HepG2 (cell line): ENCODE data around the gene MYLK2. TPM values are rescaled to one million over a fixed set of nuclear protein-coding genes. Genes with fewer than 3 reads are reported as not detected.

Experiments used
- ATAC-seq: fragments of 200-7000 bp; cut with Tn5 transposase; 3 replicates; pipeline ENCODE4 v1.9.1; 2020; ENCODE audit warnings: mild to moderate bottlenecking, moderate library complexity
- BruUV-seq: library from RNA; stranded (reverse); fragments of 400-500 nt; replicated peaks from 2 replicates; lab custom pipeline; 2021; lab: Mats Ljungman, UMichigan
- CTCF ChIA-PET: fragments of 300-600 bp; formaldehyde crosslinking; extraction: SDS; loops from one replicate; lab custom pipeline; 2021; ENCODE audit warnings: low total read pairs, inconsistent platforms, low intra/inter-chr PET ratio; lab: Yijun Ruan, JAX
- POLR2A ChIA-PET: fragments of 350-600 bp; sonication (Branson Sonifier 250); formaldehyde crosslinking; loops from one replicate; lab custom pipeline; 2020; ENCODE audit warnings: antibody characterized with exemption, inconsistent platforms; lab: Yijun Ruan, JAX
- DNase-seq: peaks from one replicate; pipeline ENCODE4 v3.0.0-alpha.2; 2015; ENCODE audit warnings: low spot score
- FAIRE-seq: peaks from 3 replicates; lab custom pipeline; 2011; peaks lifted over from hg19 to GRCh38; lab: Jason Lieb, UNC
- H2AFZ ChIP-seq: one replicate; pipeline ENCODE4 v1.6.1; 2011; ENCODE audit warnings: low read length, inconsistent platforms
- H3K27ac ChIP-seq: fragments of 300-600 bp; 3 replicates; pipeline ENCODE4 v1.8.0; 2011; ENCODE audit warnings: mixed run types, mild to moderate bottlenecking, mixed read lengths, low read length, inconsistent platforms; ENCODE audit not compliant: insufficient read depth; ENCODE audit errors: extremely low read length
- H3K27me3 ChIP-seq, 2 experiments: fragments of 200-600 bp in 1 of 2; 2 replicates in 1 of 2; 3 replicates in 1 of 2; pipeline versions ENCODE4 v1.6.0 to v1.8.0; 2011; ENCODE audit warnings: low read length in 2 of 2, mild to moderate bottlenecking in 2 of 2, moderate library complexity in 2 of 2, inconsistent platforms in 1 of 2; ENCODE audit not compliant: insufficient read depth in 2 of 2, control insufficient read depth in 1 of 2
- H3K36me3 ChIP-seq, 2 experiments: fragments of 200-600 bp in 1 of 2; replicated peaks in 1 of 2; 2 replicates in 1 of 2; 3 replicates in 1 of 2; pipeline versions ENCODE4 v1.5.1 to v1.8.0; 2011; ENCODE audit warnings: low read length in 2 of 2, inconsistent platforms in 1 of 2; ENCODE audit not compliant: insufficient read depth in 2 of 2, control insufficient read depth in 1 of 2
- H3K4me1 ChIP-seq: 2 replicates; pipeline ENCODE4 v1.5.1; 2012; ENCODE audit warnings: low read length, inconsistent platforms; ENCODE audit not compliant: insufficient read depth
- H3K4me2 ChIP-seq: 2 replicates; pipeline ENCODE4 v1.6.0; 2011; ENCODE audit warnings: low read depth, low read length, inconsistent platforms
- H3K4me3 ChIP-seq, 3 experiments: fragments of 200-600 bp in 1 of 3; sonication (generic), shearing (Covaris generic) in 1 of 3; replicated peaks in 1 of 3; 2 replicates each; pipeline ENCODE4 v1.5.1; 2011 to 2016; ENCODE audit warnings: low read length in 3 of 3, inconsistent platforms in 2 of 3, low read depth in 2 of 3, mild to moderate bottlenecking in 2 of 3, control low read depth in 1 of 3, mixed read lengths in 1 of 3; ENCODE audit not compliant: insufficient read depth in 1 of 3
- H3K79me2 ChIP-seq: one replicate; pipeline ENCODE4 v1.6.1; 2011; ENCODE audit warnings: low read length, inconsistent platforms; ENCODE audit not compliant: insufficient read depth
- H3K9ac ChIP-seq: 2 replicates; pipeline ENCODE4 v1.6.0; 2011; ENCODE audit warnings: mild to moderate bottlenecking, low read depth, low read length, inconsistent platforms; ENCODE audit not compliant: insufficient read depth
- H3K9me3 ChIP-seq: 2 replicates; pipeline ENCODE4 v1.5.1; 2012; ENCODE audit warnings: mild to moderate bottlenecking, low read length
- H4K20me1 ChIP-seq: 2 replicates; pipeline ENCODE4 v1.6.0; 2011; ENCODE audit warnings: inconsistent platforms, mild to moderate bottlenecking, low read length, moderate library complexity; ENCODE audit not compliant: insufficient read depth
- CREBL2 ChIP-seq: sonication (generic); formaldehyde crosslinking; IDR thresholded peaks from 2 replicates; pipeline ENCODE4 v1.8.1; 2023; ENCODE audit warnings: missing genetic modification reagents, mild to moderate bottlenecking, borderline replicate concordance
- DMAP1 ChIP-seq: IDR thresholded peaks from 2 replicates; pipeline ENCODE4 v1.6.1; 2016
- SRSF9 ChIP-seq: fragments of 200-400 bp; formaldehyde crosslinking; IDR thresholded peaks from 2 replicates; pipeline ENCODE4 v1.6.1; 2018; ENCODE audit warnings: borderline replicate concordance, mild to moderate bottlenecking, low read depth, low read length; ENCODE audit not compliant: insufficient read depth, poor library complexity, severe bottlenecking
- U2AF1 ChIP-seq: fragments of 200-400 bp; formaldehyde crosslinking; optimal IDR thresholded peaks from 2 replicates; pipeline ENCODE3; 2017; ENCODE audit warnings: mild to moderate bottlenecking, low read depth, low read length
- ZNF639 ChIP-seq: conservative IDR thresholded peaks from 2 replicates; pipeline ENCODE4 v1.6.1; 2018; ENCODE audit warnings: missing genetic modification reagents
- ZNF7 ChIP-seq: IDR thresholded peaks from 2 replicates; pipeline ENCODE4 v1.6.1; 2016; ENCODE audit warnings: missing biosample characterization, missing genetic modification reagents
- ZNF773 ChIP-seq: sonication (generic); formaldehyde crosslinking; IDR thresholded peaks from 2 replicates; pipeline ENCODE4 v1.4.0; 2020; ENCODE audit warnings: missing genetic modification reagents, borderline replicate concordance
- ZNF777 ChIP-seq: sonication (generic); formaldehyde crosslinking; IDR thresholded peaks from 2 replicates; pipeline ENCODE4 v1.4.0; 2020; ENCODE audit warnings: missing genetic modification reagents
- in situ Hi-C: cut with HindIII; loops from 2 replicates; pipeline ENCODE4 v1.10.0; 2017; ENCODE audit warnings: low pct_unique_long_range_greater_than_20kb; ENCODE audit not compliant: extremely low pct_ligation_motif_present
- intact Hi-C: fragments of 100-400 bp; cut with micrococcal nuclease; formaldehyde crosslinking; loops from one replicate; pipeline ENCODE4 v1.10.0; 2022; ENCODE audit not compliant: unreplicated experiment
- polyA plus RNA-seq, 8 experiments: library from polyadenylated mRNA; depleted of rRNA in 3 of 8; stranded (reverse) in 7 of 8; unstranded in 1 of 8; fragments of >200 nt; fragmentation: Illumina TruSeq in 4 of 8; extraction: Trizol in 4 of 8; gene quantifications; 2 replicates each; pipeline versions ENCODE4 v1.2.1 to v1.2.3, GENCODE V29; 2011 to 2016; ENCODE audit warnings: low read depth in 4 of 8, missing spikeins in 1 of 8, mixed read lengths in 1 of 8; ENCODE audit not compliant: insufficient read depth in 1 of 8
- total RNA-seq, 5 experiments: library from RNA; depleted of rRNA; stranded (reverse); fragments of >200 nt; fragmentation: Illumina TruSeq; extraction: Trizol; gene quantifications; 2 replicates each; pipeline ENCODE4 v1.2.3, GENCODE V29; 2016; ENCODE audit warnings: low read depth in 1 of 5
- TF ChIP-seq, protein P1 (sequence below): sonication (generic); formaldehyde crosslinking; IDR thresholded peaks from 2 replicates; pipeline ENCODE4 v1.4.0; 2020; ENCODE audit warnings: missing genetic modification reagents
- TF ChIP-seq, protein P2 (sequence below): sonication (generic); formaldehyde crosslinking; IDR thresholded peaks from 2 replicates; pipeline ENCODE4 v1.5.0; 2020; ENCODE audit warnings: mild to moderate bottlenecking, missing genetic modification reagents
- TF ChIP-seq, protein P3 (sequence below): sonication (generic); formaldehyde crosslinking; IDR thresholded peaks from 2 replicates; pipeline ENCODE4 v1.4.0; 2020; ENCODE audit warnings: mild to moderate bottlenecking, missing genetic modification reagents
- TF ChIP-seq, protein P4 (sequence below): sonication (generic); formaldehyde crosslinking; IDR thresholded peaks from 2 replicates; pipeline ENCODE4 v1.4.0; 2020; ENCODE audit warnings: missing genetic modification reagents, borderline replicate concordance
- TF ChIP-seq, protein P5 (sequence below): IDR thresholded peaks from 2 replicates; pipeline ENCODE4 v1.6.1; 2016; ENCODE audit warnings: missing genetic modification reagents, missing compliant biosample characterization

Gene MYLK2
- total and polyA plus RNA-seq, 2 of the 13 experiments (the other 11 are each of a cell fraction or from before 2014, with no cell fraction given), result 0.27 TPM; not detected in 1

GRCh38 chr20:31877684-31878083, 58.5 kb downstream of the MYLK2 start:
- H3K4me3 ChIP-seq, result no peak overlapping the region
- ATAC-seq (no peak), DNase-seq (no peak), FAIRE-seq (no peak)
- no peak overlapping the region for H3K9ac ChIP-seq
- no peaks in the 10 kb centered on the region for H3K36me3 ChIP-seq
- H3K79me2 ChIP-seq, result no peaks in the 10 kb centered on the region
- intact Hi-C loops, result no loop called here
- H3K4me1 ChIP-seq, result peaks cover 31% of the 10 kb centered on the region
- in situ Hi-C loops, result no loop called here
- no peak overlapping the region for H2AFZ ChIP-seq
- peaks cover 0 to 6% of the 10 kb centered on the region in 2 experiments; a peak in 3 of 5 replicates for H3K27me3 ChIP-seq
- no peaks in the 10 kb centered on the region for H3K9me3 ChIP-seq
- no TSS peak for BruUV-seq
- POLR2A ChIA-PET, result interaction anchor here (1.0 kb wide), 1 partner anchor 8 kb away, joined by 3 read pairs; no protein-coding TSS in a partner anchor
- H4K20me1 ChIP-seq, result no peaks in the 10 kb centered on the region
- H3K4me2 ChIP-seq, result no peak overlapping the region
- no peak overlapping the region for H3K27ac ChIP-seq
- CTCF ChIA-PET, result no interaction called here
- TF ChIP-seq DMAP1 (CRISPR knock-in tag) (no peak), ZNF639 (CRISPR knock-in tag) (no peak), ZNF7 (no peak), U2AF1 (no peak), ZNF773 (CRISPR knock-in tag) (no peak), SRSF9 (no peak), ZNF777 (CRISPR knock-in tag) (no peak), CREBL2 (CRISPR knock-in tag) (no peak)
- TF ChIP-seq, protein P1, sequence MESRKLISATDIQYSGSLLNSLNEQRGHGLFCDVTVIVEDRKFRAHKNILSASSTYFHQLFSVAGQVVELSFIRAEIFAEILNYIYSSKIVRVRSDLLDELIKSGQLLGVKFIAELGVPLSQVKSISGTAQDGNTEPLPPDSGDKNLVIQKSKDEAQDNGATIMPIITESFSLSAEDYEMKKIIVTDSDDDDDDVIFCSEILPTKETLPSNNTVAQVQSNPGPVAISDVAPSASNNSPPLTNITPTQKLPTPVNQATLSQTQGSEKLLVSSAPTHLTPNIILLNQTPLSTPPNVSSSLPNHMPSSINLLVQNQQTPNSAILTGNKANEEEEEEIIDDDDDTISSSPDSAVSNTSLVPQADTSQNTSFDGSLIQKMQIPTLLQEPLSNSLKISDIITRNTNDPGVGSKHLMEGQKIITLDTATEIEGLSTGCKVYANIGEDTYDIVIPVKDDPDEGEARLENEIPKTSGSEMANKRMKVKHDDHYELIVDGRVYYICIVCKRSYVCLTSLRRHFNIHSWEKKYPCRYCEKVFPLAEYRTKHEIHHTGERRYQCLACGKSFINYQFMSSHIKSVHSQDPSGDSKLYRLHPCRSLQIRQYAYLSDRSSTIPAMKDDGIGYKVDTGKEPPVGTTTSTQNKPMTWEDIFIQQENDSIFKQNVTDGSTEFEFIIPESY (CRISPR knock-in tag), result no peak
- TF ChIP-seq, protein P2, sequence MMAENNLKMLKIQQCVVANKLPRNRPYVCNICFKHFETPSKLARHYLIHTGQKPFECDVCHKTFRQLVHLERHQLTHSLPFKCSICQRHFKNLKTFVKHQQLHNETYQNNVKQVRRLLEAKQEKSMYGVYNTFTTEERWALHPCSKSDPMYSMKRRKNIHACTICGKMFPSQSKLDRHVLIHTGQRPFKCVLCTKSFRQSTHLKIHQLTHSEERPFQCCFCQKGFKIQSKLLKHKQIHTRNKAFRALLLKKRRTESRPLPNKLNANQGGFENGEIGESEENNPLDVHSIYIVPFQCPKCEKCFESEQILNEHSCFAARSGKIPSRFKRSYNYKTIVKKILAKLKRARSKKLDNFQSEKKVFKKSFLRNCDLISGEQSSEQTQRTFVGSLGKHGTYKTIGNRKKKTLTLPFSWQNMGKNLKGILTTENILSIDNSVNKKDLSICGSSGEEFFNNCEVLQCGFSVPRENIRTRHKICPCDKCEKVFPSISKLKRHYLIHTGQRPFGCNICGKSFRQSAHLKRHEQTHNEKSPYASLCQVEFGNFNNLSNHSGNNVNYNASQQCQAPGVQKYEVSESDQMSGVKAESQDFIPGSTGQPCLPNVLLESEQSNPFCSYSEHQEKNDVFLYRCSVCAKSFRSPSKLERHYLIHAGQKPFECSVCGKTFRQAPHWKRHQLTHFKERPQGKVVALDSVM (CRISPR knock-in tag), result no peak
- TF ChIP-seq, protein P3, sequence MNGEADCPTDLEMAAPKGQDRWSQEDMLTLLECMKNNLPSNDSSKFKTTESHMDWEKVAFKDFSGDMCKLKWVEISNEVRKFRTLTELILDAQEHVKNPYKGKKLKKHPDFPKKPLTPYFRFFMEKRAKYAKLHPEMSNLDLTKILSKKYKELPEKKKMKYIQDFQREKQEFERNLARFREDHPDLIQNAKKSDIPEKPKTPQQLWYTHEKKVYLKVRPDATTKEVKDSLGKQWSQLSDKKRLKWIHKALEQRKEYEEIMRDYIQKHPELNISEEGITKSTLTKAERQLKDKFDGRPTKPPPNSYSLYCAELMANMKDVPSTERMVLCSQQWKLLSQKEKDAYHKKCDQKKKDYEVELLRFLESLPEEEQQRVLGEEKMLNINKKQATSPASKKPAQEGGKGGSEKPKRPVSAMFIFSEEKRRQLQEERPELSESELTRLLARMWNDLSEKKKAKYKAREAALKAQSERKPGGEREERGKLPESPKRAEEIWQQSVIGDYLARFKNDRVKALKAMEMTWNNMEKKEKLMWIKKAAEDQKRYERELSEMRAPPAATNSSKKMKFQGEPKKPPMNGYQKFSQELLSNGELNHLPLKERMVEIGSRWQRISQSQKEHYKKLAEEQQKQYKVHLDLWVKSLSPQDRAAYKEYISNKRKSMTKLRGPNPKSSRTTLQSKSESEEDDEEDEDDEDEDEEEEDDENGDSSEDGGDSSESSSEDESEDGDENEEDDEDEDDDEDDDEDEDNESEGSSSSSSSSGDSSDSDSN (CRISPR knock-in tag), result no peak
- TF ChIP-seq, protein P4, sequence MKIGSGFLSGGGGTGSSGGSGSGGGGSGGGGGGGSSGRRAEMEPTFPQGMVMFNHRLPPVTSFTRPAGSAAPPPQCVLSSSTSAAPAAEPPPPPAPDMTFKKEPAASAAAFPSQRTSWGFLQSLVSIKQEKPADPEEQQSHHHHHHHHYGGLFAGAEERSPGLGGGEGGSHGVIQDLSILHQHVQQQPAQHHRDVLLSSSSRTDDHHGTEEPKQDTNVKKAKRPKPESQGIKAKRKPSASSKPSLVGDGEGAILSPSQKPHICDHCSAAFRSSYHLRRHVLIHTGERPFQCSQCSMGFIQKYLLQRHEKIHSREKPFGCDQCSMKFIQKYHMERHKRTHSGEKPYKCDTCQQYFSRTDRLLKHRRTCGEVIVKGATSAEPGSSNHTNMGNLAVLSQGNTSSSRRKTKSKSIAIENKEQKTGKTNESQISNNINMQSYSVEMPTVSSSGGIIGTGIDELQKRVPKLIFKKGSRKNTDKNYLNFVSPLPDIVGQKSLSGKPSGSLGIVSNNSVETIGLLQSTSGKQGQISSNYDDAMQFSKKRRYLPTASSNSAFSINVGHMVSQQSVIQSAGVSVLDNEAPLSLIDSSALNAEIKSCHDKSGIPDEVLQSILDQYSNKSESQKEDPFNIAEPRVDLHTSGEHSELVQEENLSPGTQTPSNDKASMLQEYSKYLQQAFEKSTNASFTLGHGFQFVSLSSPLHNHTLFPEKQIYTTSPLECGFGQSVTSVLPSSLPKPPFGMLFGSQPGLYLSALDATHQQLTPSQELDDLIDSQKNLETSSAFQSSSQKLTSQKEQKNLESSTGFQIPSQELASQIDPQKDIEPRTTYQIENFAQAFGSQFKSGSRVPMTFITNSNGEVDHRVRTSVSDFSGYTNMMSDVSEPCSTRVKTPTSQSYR, result no peak
- TF ChIP-seq, protein P5, sequence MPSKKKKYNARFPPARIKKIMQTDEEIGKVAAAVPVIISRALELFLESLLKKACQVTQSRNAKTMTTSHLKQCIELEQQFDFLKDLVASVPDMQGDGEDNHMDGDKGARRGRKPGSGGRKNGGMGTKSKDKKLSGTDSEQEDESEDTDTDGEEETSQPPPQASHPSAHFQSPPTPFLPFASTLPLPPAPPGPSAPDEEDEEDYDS, result no peak
